ENCODE measurements around the gene NR6A1. TPM values are rescaled to one million over a fixed set of nuclear protein-coding genes. Genes with fewer than 3 reads are reported as not detected.

The NR6A1 gene
- total and polyA plus RNA-seq, 2 of the 13 experiments (the other 11 are each of a cell fraction or from before 2014, with no cell fraction given), result 28.1 to 31.5 TPM

- TF ChIP-seq ZSCAN21 (CRISPR knock-in tag; IDR thresholded peaks at IDR 0.05; ENCODE audit: borderline replicate concordance) (no peak), ZNF484 (CRISPR knock-in tag; IDR thresholded peaks at IDR 0.05; ENCODE audit: borderline replicate concordance, low read depth) (no peak), RCOR2 (CRISPR knock-in tag; IDR thresholded peaks at IDR 0.05) (no peak), ZNF446 (CRISPR knock-in tag; IDR thresholded peaks at IDR 0.05) (no peak), ZSCAN5A (CRISPR knock-in tag; IDR thresholded peaks at IDR 0.05; ENCODE audit: borderline replicate concordance) (no peak), RBFOX2 (IDR thresholded peaks at IDR 0.05; ENCODE audit: low read depth, low read length) (no peak)
Observed at GRCh38 chr9:124662561-124662960, 108.5 kb downstream of the NR6A1 start (continued).

DNA sequence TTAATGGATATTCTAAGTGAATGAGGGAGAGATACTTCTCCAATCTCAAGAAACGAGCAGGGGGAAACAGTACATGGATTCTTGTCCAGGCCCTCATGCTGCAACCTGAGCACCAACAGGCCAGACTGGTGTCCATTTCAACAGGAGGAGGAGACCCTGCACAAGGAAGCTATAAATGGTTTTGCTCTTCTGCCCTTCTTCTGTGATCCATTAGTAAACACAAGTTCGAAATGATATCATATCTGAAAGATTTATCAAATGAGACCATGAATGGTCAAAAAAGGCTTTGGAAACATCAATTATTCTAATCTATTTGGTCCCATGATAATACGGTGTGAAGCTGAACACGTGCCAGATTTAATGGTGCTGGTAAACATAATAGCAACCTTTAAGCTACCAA lies 109.8 kb downstream of the NR6A1 start:
- no peak for TF ChIP-seq CBFB (CRISPR knock-in tag; IDR thresholded peaks at IDR 0.05)
- TF ChIP-seq IRF2 (CRISPR knock-in tag; IDR thresholded peaks at IDR 0.05), result no peak
- TF ChIP-seq THYN1 (CRISPR knock-in tag; IDR thresholded peaks at IDR 0.05; ENCODE audit: borderline replicate concordance, low read depth), result no peak
- no peak overlapping the region for H3K4me3 ChIP-seq (replicated peaks in 1 of 3; ENCODE audit: insufficient read depth in 1 of 3, low read depth in 2 of 3, low read length in 3 of 3)
- DNase-seq (ENCODE audit: low spot score) (no peak), FAIRE-seq (no peak), ATAC-seq (no peak)
- H3K4me1 ChIP-seq (ENCODE audit: insufficient read depth, low read length), result peaks cover 91% of the 10 kb centered on the region
- no peak overlapping the region for H2AFZ ChIP-seq (ENCODE audit: low read length)
- H3K36me3 ChIP-seq (replicated peaks in 1 of 2; ENCODE audit: control insufficient read depth in 1 of 2, insufficient read depth in 2 of 2, low read length in 2 of 2), result no peaks in the 10 kb centered on the region
- CTCF ChIA-PET (ENCODE audit: low intra/inter-chr PET ratio, low total read pairs), result no interaction called here
- H3K27me3 ChIP-seq (ENCODE audit: control insufficient read depth in 1 of 2, insufficient read depth in 2 of 2, low read length in 2 of 2), result no peaks in the 10 kb centered on the region
- peaks cover 57% of the 10 kb centered on the region for H3K79me2 ChIP-seq (ENCODE audit: insufficient read depth, low read length)
- H3K9ac ChIP-seq (ENCODE audit: insufficient read depth, low read depth, low read length), result no peak overlapping the region
- no peak overlapping the region for H3K27ac ChIP-seq (ENCODE audit: extremely low read length, insufficient read depth, low read length)
- in situ Hi-C loops (cut with HindIII; ENCODE audit: extremely low pct_ligation_motif_present, low pct_unique_long_range_greater_than_20kb), result no loop called here
- 90% methylated on average over 4 of the region's 4 CpGs for WGBS (ENCODE audit: low lambda C conversion rate)
- intact Hi-C loops (cut with micrococcal nuclease; ENCODE audit: unreplicated experiment), result no loop called here
- POLR2A ChIA-PET, result interaction anchor here (0.6 kb wide), 1 partner anchor 396 kb away, joined by 3 read pairs; no protein-coding TSS in a partner anchor
- H4K20me1 ChIP-seq (ENCODE audit: insufficient read depth, low read length), result no peaks in the 10 kb centered on the region
- no peaks in the 10 kb centered on the region for H3K9me3 ChIP-seq (ENCODE audit: low read length)
- H3K4me2 ChIP-seq (ENCODE audit: low read depth, low read length), result peak overlapping the region; percentile 29; the same call in 1 of the 2 replicates
- no TSS peak for BruUV-seq (replicated peaks)
